HCEC 1CT (cell line): ENCODE data around the gene MOSPD2.

Experiments used
- DNase-seq: peaks from one replicate; pipeline ENCODE4 v3.0.0-alpha.2; 2017

The MOSPD2 gene

GRCh38 chrX:14872851-14873675 lies at the start of gene MOSPD2, which contains the start of gene FANCB:
Gene MOSPD2 (plus strand): TSS chrX:14873421. CDS start chrX:14873529, 108 bp downstream.
Gene FANCB (minus strand): TSS chrX:14873069. CDS start chrX:14865510, 7,559 bp downstream.
- DNase-seq, result peak; percentile 91

DNA sequence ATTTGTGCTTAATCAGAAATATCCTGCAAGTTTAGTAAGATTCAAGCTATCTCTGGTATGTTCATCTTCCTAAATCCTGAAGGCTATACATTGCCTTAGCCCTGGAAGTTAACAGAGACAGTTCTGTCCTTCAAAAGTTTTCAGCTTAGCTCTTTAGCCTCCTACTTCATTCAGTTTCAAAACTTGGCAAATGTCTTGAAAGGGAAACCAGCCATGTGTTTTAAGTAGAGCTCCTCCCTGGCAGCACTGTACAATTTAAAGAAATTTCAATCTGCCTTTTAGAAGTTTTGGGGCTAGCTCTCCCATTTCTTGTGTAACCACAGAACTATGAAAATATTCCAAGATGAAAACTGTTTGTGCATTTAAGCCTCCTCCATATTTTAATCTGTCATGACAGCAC lies 47.4 kb upstream of the MOSPD2 start:
- no peak for DNase-seq

DNA sequence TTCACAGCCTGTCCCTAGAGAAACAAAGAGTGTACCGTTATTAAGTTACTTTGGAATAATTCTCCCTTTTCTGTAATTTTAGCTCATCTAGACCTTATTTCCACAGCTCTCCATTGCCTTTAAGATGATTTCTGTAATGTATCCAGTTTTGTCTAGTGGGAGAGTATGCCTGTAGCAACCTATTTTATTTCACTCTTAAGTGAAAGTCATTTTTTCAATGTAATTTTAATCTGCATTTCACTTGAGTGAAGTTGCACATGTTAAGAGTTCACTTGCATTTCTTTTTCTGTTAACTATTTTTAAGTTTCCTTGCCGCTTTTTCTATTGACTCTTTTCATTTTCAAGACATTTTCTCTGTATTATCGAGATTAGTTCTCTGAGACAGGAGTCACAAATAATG lies 46.9 kb upstream of the MOSPD2 start:
- no peak for DNase-seq

DNA sequence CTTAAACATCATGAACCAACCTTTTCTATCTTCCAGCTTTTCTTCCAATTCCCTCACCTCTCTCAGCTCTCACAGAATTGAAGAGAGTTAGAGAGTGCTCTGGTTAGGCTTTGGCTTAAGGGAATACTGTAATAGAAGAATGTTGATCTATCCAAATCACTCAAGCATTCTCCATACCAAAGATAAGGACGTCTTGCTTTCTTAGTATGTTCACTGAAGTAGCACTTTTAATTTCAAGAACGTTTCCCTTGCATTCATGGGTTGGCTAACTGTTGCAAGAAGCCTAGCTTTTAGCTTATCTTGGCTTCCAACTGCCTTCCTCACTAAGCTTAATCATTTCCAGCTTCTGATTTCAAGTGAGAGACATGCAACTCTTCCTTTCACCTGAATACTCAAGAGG lies 43.6 kb upstream of the MOSPD2 start:
- no peak for DNase-seq

DNA sequence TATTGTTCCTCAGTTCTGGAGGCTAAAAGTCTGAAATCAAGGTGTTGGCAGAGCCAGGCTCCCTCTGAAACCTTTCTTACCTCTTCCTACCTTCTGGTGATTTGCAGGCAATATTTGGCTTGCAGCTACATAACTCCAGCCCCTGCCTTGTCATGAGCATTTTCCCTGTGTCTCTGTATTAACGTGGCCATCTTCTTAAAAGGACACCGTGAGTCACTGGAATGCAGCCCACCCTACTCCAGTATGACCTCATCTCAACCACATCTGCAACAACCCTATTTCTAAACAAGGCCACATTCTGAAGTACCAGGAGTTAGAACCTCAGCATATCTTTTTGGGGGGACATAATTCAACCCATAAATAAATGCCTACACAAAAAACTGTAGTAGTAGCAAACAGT lies 41.1 kb upstream of the MOSPD2 start:
- DNase-seq, result peak; percentile 33

DNA sequence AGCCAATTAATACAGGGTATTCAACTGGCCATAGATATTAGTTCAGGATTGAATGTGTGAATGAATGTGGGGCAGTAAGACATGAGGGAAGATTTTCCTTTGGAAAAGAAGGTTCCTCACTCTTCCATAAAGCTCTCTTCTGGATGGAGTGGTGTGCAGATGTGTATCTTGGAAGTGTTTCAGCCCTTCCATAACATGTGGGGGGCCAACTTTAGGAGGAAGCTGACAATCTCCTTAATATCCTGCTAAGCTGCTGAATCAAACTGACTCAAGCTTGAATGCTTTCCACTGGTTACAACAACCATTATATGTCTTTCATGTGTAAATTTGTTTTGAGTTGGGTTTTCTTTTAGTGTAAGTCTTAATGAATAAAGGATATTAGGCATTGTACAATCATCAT lies 40.6 kb upstream of the MOSPD2 start:
- DNase-seq, result no peak

DNA sequence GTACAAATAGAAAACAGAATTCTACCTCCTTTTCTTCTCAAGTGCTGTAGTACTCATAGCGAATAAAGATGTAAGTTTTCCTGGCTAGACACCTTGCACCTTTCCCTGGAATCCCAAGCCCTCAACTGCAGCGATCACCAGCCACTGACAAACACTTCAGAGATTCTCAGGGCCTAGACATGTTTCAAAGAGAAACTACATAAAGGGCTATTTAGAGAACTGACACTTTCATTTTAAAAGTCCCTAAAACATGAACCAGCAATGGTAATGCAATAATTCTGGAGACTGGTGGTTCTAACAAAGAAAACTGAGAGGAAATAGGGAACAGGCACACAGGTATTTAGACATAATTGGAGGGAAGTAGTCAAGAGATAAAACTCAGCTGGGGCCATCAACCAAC lies 36.1 kb upstream of the MOSPD2 start:
- no peak for DNase-seq

- no peak for DNase-seq
Observed at GRCh38 chrX:14843666-14844065, 29.6 kb upstream of the MOSPD2 start.

GRCh38 chrX:14851526-14851925 lies 21.7 kb upstream of the MOSPD2 start:
- no peak for DNase-seq

DNA sequence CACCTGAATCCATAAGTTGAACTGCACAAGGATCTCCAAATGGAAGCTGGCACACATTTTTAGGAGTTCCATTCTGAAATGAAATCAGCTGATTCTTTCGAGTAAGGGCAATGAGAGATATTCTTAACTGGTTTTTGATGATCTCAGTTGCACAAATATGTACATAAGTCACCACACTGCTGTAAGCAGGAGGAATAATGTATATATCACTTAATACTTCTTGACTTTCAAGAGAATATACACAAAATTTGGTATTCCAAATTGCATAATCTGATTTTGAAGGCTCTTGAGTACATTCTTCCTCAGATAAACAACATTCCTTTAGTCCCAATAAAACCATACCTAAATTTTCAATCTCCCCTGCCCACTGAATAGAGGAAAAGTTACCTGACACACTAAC lies 8.6 kb upstream of the MOSPD2 start:
- DNase-seq, result peak; percentile 55

- peak; percentile 13 for DNase-seq
Observed at GRCh38 chrX:14865201-14865600, 8.0 kb upstream of the MOSPD2 start.

GRCh38 chrX:14871767-14872166 lies 1.5 kb upstream of the MOSPD2 start:
- DNase-seq, result no peak

DNA sequence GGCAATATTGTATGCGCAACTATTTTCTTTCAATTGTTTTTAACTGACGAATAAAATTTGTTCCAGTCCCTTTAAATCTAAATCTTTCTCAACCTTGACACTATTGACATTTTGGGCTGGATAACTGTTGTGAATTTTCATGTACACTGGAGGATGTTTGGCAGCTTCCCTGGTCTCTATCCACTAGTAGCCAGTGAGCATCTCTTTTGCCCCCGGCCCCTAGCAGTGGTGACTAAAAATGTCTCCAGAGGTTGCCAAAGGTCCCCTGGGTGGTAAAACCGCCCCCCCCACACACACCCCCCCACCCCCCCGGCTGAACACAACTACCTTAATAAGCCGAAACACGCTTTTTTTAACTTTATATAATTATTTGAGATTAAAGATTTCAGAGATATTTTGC lies 866 bp upstream of the MOSPD2 start:
- no peak for DNase-seq

DNA sequence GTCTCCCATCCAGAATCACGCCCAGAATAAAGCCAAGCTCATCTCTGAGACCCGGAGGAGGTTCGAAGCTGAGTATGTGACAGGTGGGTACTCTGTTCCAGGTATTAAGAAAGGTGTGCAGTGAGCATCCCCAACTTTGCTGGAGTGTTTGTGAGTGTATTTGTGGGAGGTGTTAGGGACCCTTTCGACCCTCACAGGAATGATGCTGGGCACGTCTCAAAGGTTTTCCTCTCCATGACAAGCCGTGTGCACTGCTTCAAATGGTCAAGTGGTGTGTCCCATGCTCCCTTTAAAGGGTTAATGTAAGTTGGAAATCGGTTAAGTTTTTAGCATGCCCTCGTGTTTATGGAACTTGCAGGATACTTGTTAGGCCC lies 442 bp downstream of the MOSPD2 start:
- no peak for DNase-seq

- DNase-seq, result no peak
Observed at GRCh38 chrX:14875624-14876023, 2.4 kb downstream of the MOSPD2 start.

GRCh38 chrX:14883826-14884225 lies 10.6 kb downstream of the MOSPD2 start:
- no peak for DNase-seq

DNA sequence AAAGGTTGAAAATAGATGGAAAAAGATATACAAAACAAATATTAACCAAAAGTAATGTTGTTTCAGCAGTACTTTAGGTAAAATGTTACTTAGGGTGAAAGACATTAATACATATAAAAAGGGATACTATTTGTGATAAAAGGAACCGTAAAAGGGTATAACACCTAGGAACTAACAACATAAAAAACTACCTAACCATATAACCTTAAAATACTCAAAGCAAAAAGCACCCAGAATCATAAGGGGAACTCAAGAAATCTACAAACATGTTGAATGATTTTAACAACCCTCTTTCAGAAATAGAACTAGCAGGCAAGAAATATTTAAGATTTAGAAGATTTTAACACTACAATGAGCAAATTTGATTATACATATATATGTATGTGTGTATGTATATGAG lies 11.5 kb downstream of the MOSPD2 start:
- DNase-seq, result no peak

GRCh38 chrX:14886252-14886651 lies 13.0 kb downstream of the MOSPD2 start:
- no peak for DNase-seq

GRCh38 chrX:14896273-14896672 lies 23.1 kb downstream of the MOSPD2 start:
- no peak for DNase-seq

- no peak for DNase-seq
Observed at GRCh38 chrX:14897042-14897441, 23.8 kb downstream of the MOSPD2 start.

GRCh38 chrX:14899607-14900006 lies 26.4 kb downstream of the MOSPD2 start:
- peak; percentile 65 for DNase-seq

GRCh38 chrX:14902537-14902936 lies 29.3 kb downstream of the MOSPD2 start:
- DNase-seq, result no peak

DNA sequence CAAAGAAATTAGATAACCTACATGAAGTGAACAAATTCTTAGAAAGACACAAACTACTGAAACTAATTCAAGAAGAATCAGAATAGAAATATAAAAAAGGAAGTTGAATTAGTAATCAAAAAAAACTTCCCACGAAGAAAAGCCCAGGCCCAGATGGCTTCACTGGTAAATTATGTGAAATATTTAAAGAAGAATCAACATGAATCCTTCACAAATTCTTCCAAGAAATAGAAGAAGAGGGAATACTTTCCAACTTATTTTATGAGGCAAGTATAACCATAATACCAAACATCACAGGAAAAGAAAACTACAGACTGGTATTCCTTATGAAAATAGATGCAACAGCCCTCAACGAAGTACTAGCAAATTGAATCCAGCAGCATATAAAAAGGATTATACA lies 30.7 kb downstream of the MOSPD2 start:
- no peak for DNase-seq

DNA sequence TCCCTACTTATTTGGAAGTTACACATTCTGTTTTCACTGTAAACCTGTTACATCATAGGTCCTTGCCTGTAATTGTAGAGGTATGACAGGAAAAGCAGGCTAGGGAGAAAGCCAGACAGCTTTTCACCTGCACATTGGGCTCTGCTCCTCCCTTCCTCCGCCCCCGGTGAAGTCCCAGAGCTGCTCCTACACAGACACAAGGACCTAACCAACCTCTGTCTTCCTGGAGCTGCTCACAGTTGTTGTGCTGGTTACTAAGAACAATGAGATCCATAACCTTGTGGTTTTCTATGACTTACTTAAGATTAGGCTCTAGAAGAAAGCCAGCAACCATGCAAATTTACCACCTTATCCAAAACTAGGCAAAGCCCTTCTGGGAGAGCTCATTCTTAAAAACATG lies 40.0 kb downstream of the MOSPD2 start:
- no peak for DNase-seq

- DNase-seq, result no peak
Observed at GRCh38 chrX:14915596-14915995, 42.4 kb downstream of the MOSPD2 start.
